Inflammatory macrophage (primary cell): ENCODE results near the gene MAP1LC3C.

Experiments used
- DNase-seq, 2 donors: peaks; one replicate each; pipeline ENCODE4 v3.0.0-alpha.2; 2020 to 2022
- total RNA-seq, 18 experiments: gene quantifications; one replicate each; lab custom pipeline; 2026; ENCODE audit warnings: mixed read lengths in 6 of 18, inconsistent platforms in 2 of 18; lab: John Stamatoyannopoulos, UW

MAP1LC3C gene
- 0.12 to 1.1 (median 0.49) reads per million in 18 experiments for total RNA-seq

- DNase-seq: no peak
These were observed at the start of gene MAP1LC3C for GRCh38 chr1:241999026-241999425. Gene MAP1LC3C, minus strand, starts transcription at chr1:241999098. Its CDS starts 90 bp downstream, at chr1:241999008.

- DNase-seq: no peak
These were observed 44.3 kb upstream of the MAP1LC3C start for GRCh38 chr1:242043165-242043564.

- no peak for DNase-seq
These were observed 35.5 kb upstream of the MAP1LC3C start for GRCh38 chr1:242034392-242034791.

- DNase-seq: no peak
These were observed 34.5 kb upstream of the MAP1LC3C start for GRCh38 chr1:242033447-242033846.

GRCh38 chr1:242030071-242030470, 31.2 kb upstream of the MAP1LC3C start:
- no peak for DNase-seq

- no peak for DNase-seq
These were observed 26.8 kb upstream of the MAP1LC3C start for GRCh38 chr1:242025681-242026080.

- DNase-seq: no peak
These were observed 24.9 kb upstream of the MAP1LC3C start for GRCh38 chr1:242023805-242024204.

GRCh38 chr1:242019018-242019417, 20.1 kb upstream of the MAP1LC3C start:
- DNase-seq: no peak

GRCh38 chr1:242017580-242018233, 18.8 kb upstream of the MAP1LC3C start:
- peak; percentile 68 to 71 for DNase-seq

GRCh38 chr1:242016479-242016878, 17.6 kb upstream of the MAP1LC3C start:
- DNase-seq: no peak

- DNase-seq: peak; percentile 16 to 43
These were observed 13.2 kb upstream of the MAP1LC3C start for GRCh38 chr1:242011894-242012660.

- DNase-seq: no peak
These were observed 10.1 kb upstream of the MAP1LC3C start for GRCh38 chr1:242008826-242009495.

GRCh38 chr1:242006976-242007375, 8.1 kb upstream of the MAP1LC3C start:
- DNase-seq: no peak

- DNase-seq: no peak
These were observed 7.1 kb upstream of the MAP1LC3C start for GRCh38 chr1:242005866-242006535.

GRCh38 chr1:242004751-242005495, 6.0 kb upstream of the MAP1LC3C start:
- no peak for DNase-seq

- no peak for DNase-seq
These were observed 3.6 kb upstream of the MAP1LC3C start for GRCh38 chr1:242002510-242002909.

GRCh38 chr1:242002072-242002471, 3.2 kb upstream of the MAP1LC3C start:
- no peak for DNase-seq

GRCh38 chr1:242000434-242000833, 1.5 kb upstream of the MAP1LC3C start:
- DNase-seq: no peak

GRCh38 chr1:241998412-241998921, 431 bp downstream of the MAP1LC3C start:
- DNase-seq: peak; percentile 78 to 82

- DNase-seq: no peak
These were observed 1.4 kb downstream of the MAP1LC3C start for GRCh38 chr1:241997401-241997998.

GRCh38 chr1:241994171-241994570, 4.7 kb downstream of the MAP1LC3C start:
- no peak for DNase-seq
